ENCODE measurements around the gene IMPG2. TPM values are rescaled to one million over a fixed set of nuclear protein-coding genes. Genes with fewer than 3 reads are reported as not detected.

IMPG2 gene
- polyA plus RNA-seq, 1 donor (not counting 4 experiments of a cell fraction or from before 2014, with no cell fraction given) = 0.16 TPM

DNA sequence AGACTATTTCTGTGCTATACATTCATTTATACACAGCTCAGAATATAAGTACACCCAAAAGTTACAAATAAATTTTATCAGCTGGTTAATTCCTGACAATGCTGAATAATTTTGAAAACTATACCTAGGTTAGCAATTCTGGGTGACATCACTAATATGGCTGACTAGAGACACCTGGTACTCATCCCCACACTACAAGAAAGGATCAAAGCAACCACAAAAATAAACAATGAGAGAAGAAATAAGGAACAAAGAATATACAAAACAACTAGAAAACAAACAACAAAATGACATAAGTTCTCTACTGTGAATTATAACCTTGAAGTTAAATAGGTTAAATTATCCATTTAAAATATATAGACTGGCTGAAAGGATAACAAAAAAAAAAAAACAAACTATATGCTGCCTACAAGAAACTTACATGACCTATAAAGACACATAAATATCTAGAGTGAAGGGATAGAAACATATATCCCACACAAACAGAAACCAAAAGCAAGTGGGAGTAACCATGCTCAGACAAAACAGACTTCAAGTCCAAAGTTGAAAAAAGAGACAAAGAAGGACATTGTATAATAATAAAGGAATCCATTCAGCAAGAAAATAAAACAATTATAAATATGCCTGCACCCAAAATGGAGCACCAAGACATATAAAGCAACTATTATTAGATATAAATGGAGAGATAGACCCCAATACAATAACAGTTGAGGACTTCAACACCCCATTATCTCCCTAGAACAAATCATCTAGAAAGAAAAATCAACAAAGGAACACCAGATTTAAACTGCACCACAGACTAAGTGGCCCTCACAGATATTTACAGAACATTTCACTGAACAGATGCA, 57.8 kb downstream of the IMPG2 start:
- Histone ChIP-seq H4K20me1 (ENCODE audit: control insufficient read depth, extremely low read depth, insufficient read depth, low read length) (no peaks in the 10 kb centered on the region), H3K4me3 (ENCODE audit: control insufficient read depth in 2 of 3, extremely low read depth in 1 of 3, insufficient read depth in 2 of 3, low read depth in 1 of 3, low read length in 3 of 3) (no peak overlapping the region), H3K36me3 (ENCODE audit: control insufficient read depth in 2 of 2, extremely low read depth in 1 of 2, insufficient read depth in 2 of 2, low read length in 2 of 2) (no peaks in the 10 kb centered on the region), H3K9ac (ENCODE audit: control insufficient read depth, extremely low read depth, insufficient read depth, low read length) (no peak overlapping the region), H3K9me3 (ENCODE audit: control insufficient read depth, low read depth, low read length) (no peaks in the 10 kb centered on the region), H3K79me2 (ENCODE audit: control insufficient read depth, insufficient read depth, low read length) (no peaks in the 10 kb centered on the region), H2AFZ (ENCODE audit: control insufficient read depth, low read length) (no peak overlapping the region), H3K27me3 (ENCODE audit: control insufficient read depth, extremely low read depth, insufficient read depth, low read length) (no peaks in the 10 kb centered on the region), H3K4me2 (ENCODE audit: control insufficient read depth, extremely low read depth, insufficient read depth, low read depth, low read length) (no peak overlapping the region), H3K9me1 (ENCODE audit: control insufficient read depth, extremely low read depth, insufficient read depth, low read length) (no peaks in the 10 kb centered on the region), H3K4me1 (ENCODE audit: control insufficient read depth, extremely low read depth, insufficient read depth, low read length) (no peaks in the 10 kb centered on the region), H3K27ac (ENCODE audit: control insufficient read depth, insufficient read depth, low read length) (no peak overlapping the region)
- FAIRE-seq (no peak), DNase-seq (ENCODE audit: low read depth, low spot score) (no peak)
- dilution Hi-C loops (cut with MboI; ENCODE audit: extremely low pct_ligation_motif_present, low sequenced_read_pairs) = no loop called here
- no peak for TF ChIP-seq EZH2 (IDR thresholded peaks at IDR 0.05; ENCODE audit: low read length)
- TF ChIP-seq, protein P1, sequence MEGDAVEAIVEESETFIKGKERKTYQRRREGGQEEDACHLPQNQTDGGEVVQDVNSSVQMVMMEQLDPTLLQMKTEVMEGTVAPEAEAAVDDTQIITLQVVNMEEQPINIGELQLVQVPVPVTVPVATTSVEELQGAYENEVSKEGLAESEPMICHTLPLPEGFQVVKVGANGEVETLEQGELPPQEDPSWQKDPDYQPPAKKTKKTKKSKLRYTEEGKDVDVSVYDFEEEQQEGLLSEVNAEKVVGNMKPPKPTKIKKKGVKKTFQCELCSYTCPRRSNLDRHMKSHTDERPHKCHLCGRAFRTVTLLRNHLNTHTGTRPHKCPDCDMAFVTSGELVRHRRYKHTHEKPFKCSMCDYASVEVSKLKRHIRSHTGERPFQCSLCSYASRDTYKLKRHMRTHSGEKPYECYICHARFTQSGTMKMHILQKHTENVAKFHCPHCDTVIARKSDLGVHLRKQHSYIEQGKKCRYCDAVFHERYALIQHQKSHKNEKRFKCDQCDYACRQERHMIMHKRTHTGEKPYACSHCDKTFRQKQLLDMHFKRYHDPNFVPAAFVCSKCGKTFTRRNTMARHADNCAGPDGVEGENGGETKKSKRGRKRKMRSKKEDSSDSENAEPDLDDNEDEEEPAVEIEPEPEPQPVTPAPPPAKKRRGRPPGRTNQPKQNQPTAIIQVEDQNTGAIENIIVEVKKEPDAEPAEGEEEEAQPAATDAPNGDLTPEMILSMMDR (optimal IDR thresholded peaks at IDR 0.05 in 1 of 3, IDR thresholded peaks at IDR 0.05 in 1 of 3, conservative IDR thresholded peaks at IDR 0.05 in 1 of 3; ENCODE audit: extremely low read depth in 1 of 3, insufficient read depth in 2 of 3, low read length in 3 of 3) = no peak

- dilution Hi-C loops (cut with MboI; ENCODE audit: extremely low pct_ligation_motif_present, low sequenced_read_pairs) = no loop called here
- no peaks in the 10 kb centered on the region for H3K79me2 ChIP-seq (ENCODE audit: control insufficient read depth, insufficient read depth, low read length)
- no peak overlapping the region for H3K27ac ChIP-seq (ENCODE audit: control insufficient read depth, insufficient read depth, low read length)
- no peak overlapping the region for H3K4me3 ChIP-seq (ENCODE audit: control insufficient read depth in 2 of 3, extremely low read depth in 1 of 3, insufficient read depth in 2 of 3, low read depth in 1 of 3, low read length in 3 of 3)
- H3K27me3 ChIP-seq (ENCODE audit: control insufficient read depth, extremely low read depth, insufficient read depth, low read length) = no peaks in the 10 kb centered on the region
- no peaks in the 10 kb centered on the region for H4K20me1 ChIP-seq (ENCODE audit: control insufficient read depth, extremely low read depth, insufficient read depth, low read length)
- DNase-seq (ENCODE audit: low read depth, low spot score) = no peak
- H3K4me1 ChIP-seq (ENCODE audit: control insufficient read depth, extremely low read depth, insufficient read depth, low read length) = no peaks in the 10 kb centered on the region
- H3K9me1 ChIP-seq (ENCODE audit: control insufficient read depth, extremely low read depth, insufficient read depth, low read length) = no peaks in the 10 kb centered on the region
- no peaks in the 10 kb centered on the region for H3K9me3 ChIP-seq (ENCODE audit: control insufficient read depth, low read depth, low read length)
- H3K36me3 ChIP-seq (ENCODE audit: control insufficient read depth in 2 of 2, extremely low read depth in 1 of 2, insufficient read depth in 2 of 2, low read length in 2 of 2) = no peaks in the 10 kb centered on the region
- no peak overlapping the region for H3K4me2 ChIP-seq (ENCODE audit: control insufficient read depth, extremely low read depth, insufficient read depth, low read depth, low read length)
- TF ChIP-seq EZH2 (IDR thresholded peaks at IDR 0.05; ENCODE audit: low read length) = no peak
- TF ChIP-seq, protein P1 (optimal IDR thresholded peaks at IDR 0.05 in 1 of 3, IDR thresholded peaks at IDR 0.05 in 1 of 3, conservative IDR thresholded peaks at IDR 0.05 in 1 of 3; ENCODE audit: extremely low read depth in 1 of 3, insufficient read depth in 2 of 3, low read length in 3 of 3) = no peak
- H2AFZ ChIP-seq (ENCODE audit: control insufficient read depth, low read length) = no peak overlapping the region
- FAIRE-seq = no peak
- H3K9ac ChIP-seq (ENCODE audit: control insufficient read depth, extremely low read depth, insufficient read depth, low read length) = no peak overlapping the region
Measured at GRCh38 chr3:101261506-101261905, 58.9 kb downstream of the IMPG2 start.
